NCI-H345 treated with DMSO at 0.1 percent for 48 hours (cell line): ENCODE measurements around the gene C10orf143.
"Not testable (repeated sequence)": the region's sequence is repeated elsewhere in the genome, so short reads cannot be mapped to it uniquely, and the experiment has no call there.

ENCODE experiments used
- DNase-seq: peaks from one replicate; lab custom pipeline; 2025; ENCODE audit not compliant: unreplicated experiment; lab: John Stamatoyannopoulos, UW

Gene C10orf143

DNA sequence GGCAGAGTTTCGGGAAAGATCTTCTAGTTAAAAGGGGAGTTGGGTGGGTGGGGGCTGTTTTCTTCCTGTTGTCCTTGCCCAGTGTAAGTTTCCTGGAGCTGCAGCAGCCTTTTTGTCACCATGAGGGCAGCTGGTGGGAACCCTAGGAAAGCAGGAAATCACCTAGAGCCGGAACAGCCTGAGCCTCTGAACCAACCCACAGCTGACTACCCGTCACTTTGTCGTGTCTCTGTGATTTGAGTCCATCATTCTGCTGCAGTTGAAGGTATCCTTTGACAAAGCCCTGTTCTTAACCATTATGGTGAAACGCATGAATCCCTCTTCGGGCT is 1.2 kb upstream of the C10orf143 start:
- DNase-seq: no peak

DNA sequence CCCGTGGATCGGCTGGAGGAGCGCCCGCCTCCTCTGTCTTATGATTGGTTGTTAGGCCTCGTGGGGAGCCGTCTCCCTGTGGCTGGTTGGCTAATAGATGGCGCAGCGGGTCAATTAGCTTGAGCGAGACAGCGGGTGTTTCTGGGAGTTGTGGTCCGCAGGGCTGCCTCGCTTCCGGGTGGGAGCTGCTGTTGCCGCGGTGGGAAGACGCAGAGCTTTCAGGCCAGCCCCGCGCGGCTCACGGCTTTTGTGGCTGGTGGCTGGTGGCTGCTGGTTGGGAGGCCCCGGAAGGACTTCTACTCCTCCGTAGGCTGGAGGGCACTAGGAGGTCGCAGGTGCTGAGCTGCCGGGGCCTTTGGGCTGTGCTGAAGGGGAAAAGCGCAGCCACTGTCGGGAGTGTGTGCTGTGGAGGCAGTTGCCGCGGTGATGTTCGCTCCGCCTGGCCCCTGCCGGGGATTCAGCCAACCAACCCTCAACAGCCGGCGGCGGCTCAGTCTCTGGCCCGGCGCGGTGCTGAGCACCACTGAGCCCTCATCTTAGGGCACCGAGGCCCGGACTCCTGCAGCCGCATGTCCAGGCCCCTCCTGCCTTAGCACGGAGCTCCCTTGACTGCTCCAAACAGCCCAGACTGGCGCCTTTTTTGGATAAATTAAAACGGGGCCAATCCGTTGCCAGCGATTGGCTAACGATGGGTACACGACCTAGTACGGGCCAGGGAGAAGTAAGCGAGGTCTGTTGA is 652 bp upstream of the C10orf143 start:
- peak; percentile 91 for DNase-seq

DNA sequence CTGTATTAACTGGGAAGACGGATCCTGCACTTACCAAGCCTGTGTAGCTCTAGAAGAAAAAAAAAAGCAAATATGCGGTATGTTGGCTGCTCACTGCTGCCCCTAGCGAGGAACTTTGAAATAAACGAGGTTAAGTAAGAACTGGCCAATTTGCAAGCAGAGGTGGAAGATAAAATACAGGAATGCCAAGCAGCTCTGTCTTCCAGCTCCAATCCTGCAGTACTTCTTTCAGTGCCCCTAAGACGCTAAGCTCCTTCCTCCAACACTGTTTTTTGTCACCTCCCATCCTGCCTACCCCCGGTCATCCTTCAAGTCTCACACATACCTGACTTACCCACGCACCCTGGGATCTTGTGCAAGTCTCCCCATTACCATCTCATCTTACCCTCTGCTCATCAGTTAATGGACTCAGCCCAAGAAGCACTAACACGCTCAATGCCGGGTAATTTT is 809 bp downstream of the C10orf143 start:
- peak; percentile 41 for DNase-seq

DNA sequence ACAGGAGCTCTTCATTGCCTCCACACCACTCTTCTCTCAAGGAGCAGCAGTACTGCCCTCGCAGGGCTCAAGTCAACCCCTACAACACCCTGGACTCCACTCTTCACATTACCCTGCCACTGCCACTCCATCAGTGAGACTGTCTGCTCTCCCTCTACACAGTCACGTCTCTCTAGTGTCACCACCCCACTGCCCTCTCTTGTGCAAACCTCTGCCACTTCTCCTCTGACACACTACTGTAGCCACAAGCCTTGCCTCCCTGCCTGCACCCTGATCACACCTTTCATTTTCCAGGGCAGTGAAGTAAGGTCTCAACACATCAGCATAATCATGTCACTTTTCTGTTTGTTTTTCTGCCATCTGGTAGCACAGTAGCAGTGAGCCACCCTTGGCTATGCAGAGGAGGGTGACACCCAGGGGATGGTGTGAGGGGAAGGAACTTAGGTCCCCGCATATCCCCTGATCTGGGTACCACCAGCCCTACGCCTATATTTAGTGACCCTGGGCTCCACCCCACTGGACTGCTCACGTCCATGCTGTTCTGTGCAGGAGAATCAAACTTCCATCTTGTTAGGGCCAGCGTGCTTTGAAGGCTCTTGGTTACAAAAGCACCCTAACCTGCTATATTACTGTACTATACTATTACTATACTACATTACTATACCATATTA is 1.6 kb downstream of the C10orf143 start:
- no peak for DNase-seq

DNA sequence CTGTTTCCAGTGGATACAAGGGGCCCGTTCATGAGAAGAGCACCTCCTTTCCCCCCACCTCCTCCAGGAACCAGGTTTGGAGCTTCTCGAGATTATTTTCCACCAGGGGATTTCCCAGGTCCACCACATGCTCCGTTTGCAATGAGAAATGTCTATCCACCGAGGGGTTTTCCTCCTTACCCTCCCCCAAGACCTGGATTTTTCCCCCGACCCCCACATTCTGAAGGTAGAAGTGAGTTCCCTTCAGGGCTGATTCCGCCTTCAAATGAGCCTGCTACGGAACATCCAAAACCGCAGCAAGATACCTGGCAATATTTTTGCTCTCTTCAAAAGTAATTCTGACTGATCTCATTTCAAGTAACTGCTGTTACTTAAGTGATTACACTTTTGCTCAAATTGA is 2.5 kb downstream of the C10orf143 start:
- not testable (repeated sequence) for DNase-seq

DNA sequence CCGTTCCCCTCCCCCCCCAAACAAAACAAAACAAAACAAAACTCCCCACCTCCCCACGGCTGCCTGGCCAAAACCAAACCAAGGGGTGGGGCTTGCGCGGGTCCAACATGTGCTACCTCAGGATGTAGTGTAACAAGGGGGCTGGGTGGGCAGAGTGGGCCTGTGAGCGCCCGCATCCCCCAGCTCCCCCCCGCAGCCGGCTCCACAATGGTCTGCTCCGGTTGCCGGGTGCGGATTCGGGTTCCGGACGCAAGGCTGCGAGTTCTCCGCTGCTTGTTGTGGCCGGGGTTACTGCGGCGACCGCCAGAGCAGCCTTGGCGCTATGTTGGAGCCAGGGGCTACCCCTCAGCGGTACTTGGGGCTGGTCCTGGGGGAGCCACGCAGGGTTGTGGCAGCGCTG is 4.9 kb downstream of the C10orf143 start:
- DNase-seq: no peak

DNA sequence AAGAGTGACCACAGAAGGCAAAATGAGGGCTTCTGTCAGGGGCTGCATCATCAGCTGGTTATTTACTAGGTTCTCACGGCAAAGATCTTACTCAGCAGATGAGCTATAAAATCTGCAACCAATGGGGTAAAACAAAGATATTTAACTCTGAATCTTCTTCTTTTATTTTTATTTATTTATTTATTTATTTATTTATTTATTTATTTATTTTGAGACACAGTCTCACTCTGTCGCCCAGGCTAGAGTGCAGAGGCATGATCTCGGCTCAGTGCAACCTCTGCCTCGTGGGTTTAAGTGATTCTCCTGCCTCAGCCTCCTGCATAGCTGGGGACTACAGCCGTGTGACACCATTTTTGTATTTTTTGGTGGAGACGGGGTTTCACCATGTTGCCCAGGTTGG is 11.3 kb downstream of the C10orf143 start:
- DNase-seq: no peak

DNA sequence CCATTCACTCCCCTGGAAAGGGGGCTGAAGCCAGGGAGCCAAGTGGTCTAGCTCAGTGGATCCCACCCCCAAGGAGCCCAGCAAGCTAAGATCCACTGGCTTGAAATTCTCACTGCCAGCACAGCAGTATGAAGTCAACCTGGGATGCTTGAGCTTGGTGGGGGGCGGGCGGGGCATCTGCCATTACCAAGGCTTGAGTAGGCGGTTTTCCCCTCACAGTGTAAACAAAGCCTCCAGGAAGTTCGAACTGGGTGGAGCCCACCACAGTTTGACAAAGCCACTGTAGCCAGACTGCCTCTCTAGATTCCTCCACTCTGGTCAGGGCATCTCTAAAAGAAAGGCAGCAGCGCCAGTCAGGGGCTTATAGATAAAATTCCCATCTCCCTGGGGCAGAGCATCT is 20.1 kb downstream of the C10orf143 start:
- DNase-seq: not testable (repeated sequence)

DNA sequence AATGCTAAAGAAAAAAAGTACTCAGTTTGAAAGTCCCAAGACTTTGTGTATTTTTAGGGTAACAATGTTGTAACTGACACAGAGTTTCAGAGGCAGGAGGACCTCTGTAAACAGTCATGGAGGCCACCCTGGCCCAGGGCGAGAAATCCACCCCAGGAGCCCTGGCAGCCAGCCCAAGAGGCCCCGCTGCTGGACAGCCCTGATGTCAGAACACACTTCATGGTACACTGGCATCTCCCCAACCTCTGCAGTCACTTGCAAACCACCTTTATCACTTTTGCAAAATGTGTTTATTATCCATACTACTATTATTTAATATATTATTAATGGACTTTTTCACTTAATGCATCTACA is 30.2 kb downstream of the C10orf143 start:
- DNase-seq: no peak

DNA sequence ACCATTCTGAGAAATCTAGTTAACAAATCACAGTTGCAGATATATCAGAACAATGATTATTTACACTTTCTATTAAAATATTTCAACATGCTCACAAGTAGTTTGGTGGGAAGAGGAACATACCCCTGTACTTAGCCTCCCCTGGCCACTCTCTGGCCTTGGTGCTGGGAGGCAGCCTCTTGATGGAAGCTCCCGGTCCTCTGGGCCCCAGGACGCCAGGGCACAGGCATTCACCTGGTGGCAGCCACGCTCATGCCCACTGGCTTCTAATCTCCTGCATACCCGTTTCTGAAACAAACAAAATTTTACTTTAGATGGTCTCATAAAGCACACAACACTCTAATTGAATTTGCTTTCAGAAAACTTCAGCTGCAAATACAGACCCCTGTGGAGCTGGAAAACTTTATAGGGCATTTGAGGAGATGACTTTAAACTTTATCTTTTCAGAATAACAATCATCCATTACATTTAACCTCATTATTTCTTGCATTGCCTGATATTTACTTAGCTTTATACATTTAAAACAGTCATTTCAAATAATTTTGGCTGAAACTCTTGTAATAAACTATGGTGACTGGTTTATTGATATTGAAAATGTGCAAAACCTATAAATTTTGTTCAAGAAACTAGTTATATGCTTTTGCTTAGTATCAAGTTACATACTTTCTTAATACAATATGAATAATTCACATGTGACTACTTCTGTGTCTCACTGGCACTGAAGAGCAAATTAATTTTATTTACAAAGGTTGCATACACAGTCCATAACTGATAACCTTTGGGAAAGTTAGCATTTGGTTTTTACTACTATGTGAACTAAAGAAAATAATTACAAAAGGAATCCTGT is 30.8 kb downstream of the C10orf143 start:
- DNase-seq: no peak

DNA sequence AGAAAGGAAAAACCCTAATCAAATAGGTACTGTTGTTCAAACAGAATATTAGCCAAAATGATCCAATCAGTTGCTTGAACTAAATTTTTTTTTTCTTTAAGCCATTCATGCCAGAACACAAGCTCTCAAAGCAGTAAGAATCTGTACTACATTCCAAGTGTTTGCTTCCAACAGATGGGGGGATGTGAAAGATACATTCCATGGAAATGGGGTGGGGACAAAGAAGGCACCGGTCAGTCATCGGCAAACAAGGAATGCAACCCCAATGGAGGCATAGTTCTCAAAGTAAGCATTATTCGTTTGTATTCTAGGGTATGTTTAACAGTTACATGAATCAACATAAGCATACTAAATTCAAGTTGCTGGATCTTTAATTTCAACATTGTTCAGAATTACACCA is 32.5 kb downstream of the C10orf143 start:
- no peak for DNase-seq

DNA sequence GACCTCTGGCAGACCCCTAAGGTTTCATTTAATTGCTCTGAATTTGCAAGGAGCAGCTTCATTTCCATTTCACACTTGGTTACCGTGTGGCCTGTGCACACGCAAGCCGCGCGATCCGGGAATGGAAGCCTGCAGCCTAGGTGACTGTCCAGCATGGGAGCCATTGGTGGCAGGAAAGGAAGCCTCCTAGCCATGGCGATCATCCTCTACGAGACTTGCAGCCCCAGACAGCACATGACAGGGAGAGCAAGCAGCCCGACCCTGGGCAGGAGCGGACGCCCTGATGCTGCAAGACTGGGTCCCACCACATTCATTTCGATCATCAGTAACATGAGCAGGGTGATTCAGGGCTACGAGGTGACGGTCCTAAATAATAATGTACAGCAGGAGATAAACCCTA is 33.9 kb downstream of the C10orf143 start:
- DNase-seq: no peak

DNA sequence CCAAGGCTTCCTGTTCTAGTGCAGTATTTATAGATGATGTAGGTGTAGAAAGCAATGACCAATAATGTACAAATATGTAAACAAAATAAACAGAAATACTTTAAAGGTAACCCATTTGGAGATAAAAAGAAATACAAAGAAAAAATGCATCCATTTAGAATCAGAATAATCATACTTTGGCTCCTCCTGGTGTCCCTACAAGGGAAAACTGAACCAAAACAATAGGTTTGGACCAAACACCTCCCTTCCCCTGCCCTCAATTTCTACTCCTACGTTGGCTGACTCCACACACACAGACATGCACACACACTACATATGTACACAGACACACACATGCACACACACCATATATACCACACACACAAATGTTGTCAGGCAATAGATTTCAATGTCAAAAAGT is 36.0 kb downstream of the C10orf143 start:
- no peak for DNase-seq

DNA sequence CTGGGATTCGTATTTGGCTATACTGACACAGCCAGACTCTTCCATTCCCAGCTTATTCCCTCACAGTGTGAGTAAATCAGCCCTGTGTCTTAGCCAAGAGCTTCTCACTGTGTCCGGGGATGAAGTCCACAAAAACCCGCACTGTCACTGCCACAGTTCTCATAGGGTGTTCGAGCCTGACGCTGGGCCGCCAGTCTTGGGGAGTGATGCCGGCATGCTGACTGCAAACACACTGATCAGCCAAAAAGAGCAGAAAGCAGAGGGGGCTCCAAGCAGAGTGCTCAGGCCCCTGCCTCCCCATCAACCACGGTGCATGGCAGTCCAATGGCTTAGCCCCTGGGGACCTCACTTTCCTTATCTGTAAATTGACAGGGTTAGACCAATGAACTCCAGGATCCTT is 36.7 kb downstream of the C10orf143 start:
- no peak for DNase-seq

DNA sequence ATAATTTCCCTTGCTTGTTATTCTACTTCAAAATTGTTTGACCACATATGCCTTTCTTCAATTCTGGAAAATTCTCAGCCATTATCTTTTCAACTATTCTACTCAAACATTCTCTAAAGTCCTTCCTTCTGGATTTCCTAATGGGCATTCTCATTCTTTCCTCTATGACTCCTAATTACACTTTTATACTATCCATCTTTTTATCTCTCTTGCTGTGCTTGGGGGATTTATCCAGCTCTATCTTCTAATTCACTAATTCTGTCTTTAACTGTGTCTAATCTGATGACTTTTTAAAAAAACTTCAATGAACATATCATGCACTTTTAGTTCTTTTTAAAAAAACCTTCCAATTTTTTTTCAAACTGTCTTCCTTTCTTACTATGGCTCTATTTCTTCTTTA is 38.4 kb downstream of the C10orf143 start:
- DNase-seq: no peak

DNA sequence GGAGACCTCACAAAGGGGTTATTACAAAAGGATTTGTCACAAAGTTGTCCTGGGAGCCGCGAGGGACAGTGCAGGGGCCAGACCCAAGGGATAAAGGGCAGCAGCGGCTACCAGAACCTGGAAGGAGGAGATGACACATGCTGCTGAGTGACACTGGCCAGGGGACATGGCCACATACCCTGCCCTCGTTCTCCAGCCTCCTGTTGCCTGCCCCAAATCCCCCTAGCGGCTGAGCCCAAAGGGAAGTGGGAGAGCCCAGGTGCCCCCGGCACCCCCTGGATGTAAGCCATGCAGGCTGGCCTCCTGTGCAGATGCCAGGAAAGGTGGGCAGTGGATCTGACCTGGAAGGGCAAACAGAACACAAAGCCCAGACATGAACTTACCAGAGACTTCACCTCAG is 42.7 kb downstream of the C10orf143 start:
- no peak for DNase-seq

DNA sequence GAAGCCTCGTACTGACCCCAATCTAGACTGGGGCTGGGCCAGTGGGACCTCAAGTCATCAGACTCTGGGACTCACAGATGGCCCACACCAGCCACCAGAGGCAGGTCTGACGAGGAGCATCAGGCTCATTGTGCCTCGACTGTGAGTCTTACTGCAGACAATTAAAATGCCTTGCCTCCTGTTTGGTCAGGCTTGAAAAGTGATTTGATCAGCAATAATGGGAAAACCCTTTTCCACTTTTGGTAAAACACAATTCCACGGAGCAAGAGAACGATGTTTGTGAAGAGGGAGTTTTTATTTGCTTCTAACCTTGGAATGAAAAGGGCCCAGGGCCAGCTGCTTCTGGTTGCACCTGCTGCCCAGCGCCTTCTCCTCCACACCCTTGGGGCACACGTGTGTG is 43.9 kb downstream of the C10orf143 start:
- DNase-seq: no peak

DNA sequence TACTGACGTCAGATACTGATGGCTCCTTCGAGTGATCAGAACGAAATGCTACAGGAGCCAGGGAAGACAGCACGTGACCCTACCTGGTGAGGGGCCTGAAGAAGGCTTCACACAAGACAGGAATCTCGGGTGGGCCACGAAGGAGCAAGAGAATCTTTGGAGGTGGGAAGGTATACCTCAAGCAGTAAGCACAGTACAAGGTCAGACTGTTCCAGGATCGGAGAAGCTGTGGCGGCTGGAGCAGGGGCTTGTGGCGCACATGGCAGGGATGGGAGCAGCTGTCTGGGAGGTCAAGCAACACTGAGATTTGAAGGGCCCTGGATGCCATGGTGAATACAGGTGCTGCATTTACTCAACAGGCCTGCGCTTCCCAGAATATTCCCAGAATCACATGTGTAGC is 45.4 kb downstream of the C10orf143 start:
- peak; percentile 69 for DNase-seq

DNA sequence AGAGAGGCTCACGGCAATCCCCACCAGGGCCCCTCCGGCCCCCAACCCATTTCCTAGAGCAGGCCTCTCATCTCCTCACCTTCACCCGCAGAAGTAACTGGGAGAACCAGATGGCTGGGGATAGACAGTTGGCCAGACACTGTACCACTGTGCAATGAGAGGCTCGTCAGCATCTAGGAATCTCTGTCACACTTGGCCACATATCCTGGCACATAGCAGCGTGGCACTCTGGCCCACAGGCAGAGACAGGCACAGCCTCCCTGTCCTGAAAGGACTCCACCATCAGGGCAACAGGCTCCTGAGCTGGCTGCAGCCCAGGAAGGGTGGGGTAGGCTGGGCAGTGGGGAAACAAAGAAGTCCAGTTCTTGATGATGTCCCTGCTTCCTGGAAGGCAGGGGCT is 45.8 kb downstream of the C10orf143 start:
- peak; percentile 23 for DNase-seq

DNA sequence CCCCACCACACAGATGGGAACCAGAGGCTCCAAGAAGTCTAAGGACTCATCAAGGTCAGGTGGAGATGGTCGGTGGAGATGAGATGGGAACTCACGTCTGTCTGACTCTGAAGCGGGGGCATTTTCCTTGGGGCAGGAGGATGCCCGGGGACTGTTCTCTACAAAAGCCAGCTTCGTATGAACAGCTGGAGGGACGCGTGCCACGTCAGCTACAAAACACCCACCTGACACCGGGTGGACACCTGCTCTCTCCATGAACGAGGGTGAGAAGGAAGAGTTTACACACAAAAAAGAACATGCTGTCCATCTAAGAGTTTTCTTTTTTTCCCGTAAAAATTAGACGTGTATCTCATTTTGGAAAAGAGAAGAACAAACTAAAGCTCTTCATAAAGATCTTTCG is 47.7 kb downstream of the C10orf143 start:
- DNase-seq: no peak

DNA sequence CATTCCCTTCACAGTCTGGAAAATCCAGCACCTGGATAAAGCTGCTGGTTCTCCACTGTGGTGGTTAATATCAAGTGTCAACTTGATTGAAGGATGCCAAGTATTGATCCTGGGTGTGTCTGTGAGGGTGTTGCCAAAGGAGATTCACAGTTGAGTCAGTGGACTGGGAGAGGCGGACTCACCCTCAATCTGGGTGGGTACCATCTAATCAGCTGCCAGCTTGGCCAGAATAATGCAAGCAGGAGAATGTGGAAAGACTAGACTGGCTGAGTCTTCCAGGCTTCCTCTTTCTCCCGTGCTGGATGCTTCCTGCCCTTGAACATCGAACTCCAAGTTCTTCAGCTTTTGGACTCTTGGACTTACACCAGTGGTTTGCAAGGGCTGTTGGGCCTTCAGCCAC is 48.4 kb downstream of the C10orf143 start:
- no peak for DNase-seq

DNA sequence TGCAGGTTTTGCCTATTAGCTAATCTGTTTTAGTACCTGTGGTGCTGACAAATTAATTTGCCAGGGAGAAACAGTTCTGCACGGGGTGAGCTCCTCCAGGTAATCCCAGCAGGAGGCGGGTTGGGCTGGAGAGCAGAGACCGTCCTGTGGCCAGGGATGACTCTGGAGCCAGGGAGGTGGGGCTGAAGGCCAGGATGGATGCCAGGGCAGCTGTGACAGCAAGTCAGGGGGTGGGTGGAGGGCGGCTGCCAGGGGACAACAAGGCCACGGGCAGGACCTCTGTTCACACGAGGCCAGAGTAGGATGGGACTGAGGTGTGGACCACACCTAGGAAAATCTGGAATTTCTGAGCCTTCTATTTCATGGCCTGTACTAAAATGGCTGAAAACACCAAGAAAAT is 48.9 kb downstream of the C10orf143 start:
- DNase-seq: no peak
